DOHH2 (cell line): Measurements from ENCODE around the gene CTTN.
"Not testable (repeated sequence)": the region's sequence is repeated elsewhere in the genome, so short reads cannot be mapped to it uniquely, and the experiment has no call there.

Source experiments
- H3F3A ChIP-seq: fragments of 200-600 bp; sonication (generic), shearing (Covaris generic); 2 replicates; pipeline ENCODE4 v1.6.0; 2016; ENCODE audit warnings: antibody characterized with exemption, mild to moderate bottlenecking; ENCODE audit not compliant: control insufficient read depth, insufficient read depth
- H3K27ac ChIP-seq: fragments of 200-600 bp; sonication (generic); 2 replicates; pipeline ENCODE4 v1.5.1; 2014; ENCODE audit warnings: low read depth, mild to moderate bottlenecking, low read length, moderate library complexity
- H3K27me3 ChIP-seq: fragments of 200-600 bp; sonication (generic); 2 replicates; pipeline ENCODE4 v1.6.1; 2014; ENCODE audit warnings: mild to moderate bottlenecking, low read length, mixed read lengths; ENCODE audit not compliant: control insufficient read depth
- H3K36me3 ChIP-seq: fragments of 200-600 bp; sonication (generic); 2 replicates; pipeline ENCODE4 v1.6.1; 2014; ENCODE audit warnings: mild to moderate bottlenecking, low read length, moderate library complexity, mixed read lengths; ENCODE audit not compliant: control insufficient read depth
- H3K4me1 ChIP-seq: fragments of 200-600 bp; sonication (generic); 2 replicates; pipeline ENCODE4 v1.6.1; 2014; ENCODE audit warnings: mild to moderate bottlenecking, low read length, mixed read lengths; ENCODE audit not compliant: control insufficient read depth
- H3K4me2 ChIP-seq: fragments of 200-600 bp; sonication (generic); 2 replicates; pipeline ENCODE4 v1.6.0; 2014; ENCODE audit warnings: mild to moderate bottlenecking, low read length, moderate library complexity
- H3K4me3 ChIP-seq: fragments of 200-600 bp; sonication (generic); 2 replicates; pipeline ENCODE4 v1.5.1; 2014; ENCODE audit warnings: mild to moderate bottlenecking, low read length, mixed read lengths
- H3K79me2 ChIP-seq: fragments of 200-600 bp; sonication (generic); 2 replicates; pipeline ENCODE4 v1.6.1; 2014; ENCODE audit warnings: mild to moderate bottlenecking, low read length, mixed read lengths; ENCODE audit not compliant: control insufficient read depth
- H3K9me2 ChIP-seq: fragments of 200-600 bp; sonication (generic); replicated peaks from 2 replicates; pipeline ENCODE4 v1.6.1; 2014; ENCODE audit warnings: mild to moderate bottlenecking, low read length, mixed read lengths; ENCODE audit not compliant: control insufficient read depth
- H3K9me3 ChIP-seq: fragments of 200-600 bp; sonication (generic); 2 replicates; pipeline ENCODE4 v1.6.1; 2014; ENCODE audit warnings: antibody characterized with exemption, low read length, mixed read lengths; ENCODE audit not compliant: control insufficient read depth, insufficient read depth
- H4K20me1 ChIP-seq: fragments of 200-600 bp; sonication (generic); 2 replicates; pipeline ENCODE4 v1.6.0; 2014; ENCODE audit warnings: low read depth, mild to moderate bottlenecking, antibody characterized with exemption, low read length, moderate library complexity; ENCODE audit not compliant: control insufficient read depth, insufficient read depth
- CTCF ChIP-seq: fragments of 200-600 bp; sonication (generic); IDR thresholded peaks from one replicate; pipeline ENCODE4 v1.5.1; 2014; ENCODE audit warnings: antibody characterized with exemption, mild to moderate bottlenecking, low read depth, low read length; ENCODE audit not compliant: poor library complexity, severe bottlenecking
- EZH2phosphoT487 ChIP-seq: fragments of 200-600 bp; sonication (generic); IDR thresholded peaks from 2 replicates; pipeline ENCODE4 v1.6.1; 2017; ENCODE audit warnings: borderline replicate concordance, mild to moderate bottlenecking, antibody characterized with exemption, low read length, moderate library complexity, mixed read lengths

CTTN gene

GRCh38 chr11:70407814-70408213 is 9.5 kb downstream of the CTTN start:
- Histone ChIP-seq H3K36me3 (no peaks in the 10 kb centered on the region), H3K4me2 (no peak overlapping the region), H3K9me2 (no peaks in the 10 kb centered on the region), H4K20me1 (peaks cover 5% of the 10 kb centered on the region), H3K9me3 (no peaks in the 10 kb centered on the region), H3K27me3 (peaks cover 61% of the 10 kb centered on the region), H3K79me2 (no peaks in the 10 kb centered on the region), H3K4me3 (no peak overlapping the region), H3K4me1 (no peaks in the 10 kb centered on the region), H3F3A (no peaks in the 10 kb centered on the region), H3K27ac (no peak overlapping the region)
- no peak for TF ChIP-seq EZH2phosphoT487
- no peak for TF ChIP-seq CTCF

GRCh38 chr11:70408326-70408725 is 10.0 kb downstream of the CTTN start:
- not testable (repeated sequence) for H3K4me3 ChIP-seq, H3K36me3 ChIP-seq, H4K20me1 ChIP-seq, H3K4me1 ChIP-seq, H3K9me2 ChIP-seq, H3K79me2 ChIP-seq, H3K27ac ChIP-seq, H3F3A ChIP-seq, H3K9me3 ChIP-seq, H3K4me2 ChIP-seq
- H3K27me3 ChIP-seq, result peaks cover 56% of the 10 kb centered on the region

GRCh38 chr11:70409437-70409836 is 11.1 kb downstream of the CTTN start:
- H3K79me2 ChIP-seq, result no peaks in the 10 kb centered on the region

GRCh38 chr11:70409871-70410270 is 11.5 kb downstream of the CTTN start:
- H3K27ac ChIP-seq, result no peak overlapping the region
- H3K4me3 ChIP-seq, result no peak overlapping the region
- no peak for TF ChIP-seq EZH2phosphoT487
- TF ChIP-seq CTCF, result no peak
- no peaks in the 10 kb centered on the region for H3K36me3 ChIP-seq
- no peaks in the 10 kb centered on the region for H3K4me1 ChIP-seq
- H3K79me2 ChIP-seq, result no peaks in the 10 kb centered on the region
- H3F3A ChIP-seq, result no peaks in the 10 kb centered on the region
- H3K4me2 ChIP-seq, result no peak overlapping the region
- H3K9me3 ChIP-seq, result no peaks in the 10 kb centered on the region
- peaks cover 45% of the 10 kb centered on the region for H3K27me3 ChIP-seq
- no peaks in the 10 kb centered on the region; the same call in none of the 2 replicates for H4K20me1 ChIP-seq
- no peaks in the 10 kb centered on the region for H3K9me2 ChIP-seq

More at GRCh38 chr11:70409437-70409836, 11.1 kb downstream of the CTTN start:
- no peak overlapping the region for H3K27ac ChIP-seq
- H4K20me1 ChIP-seq, result no peaks in the 10 kb centered on the region; the same call in none of the 2 replicates
- TF ChIP-seq CTCF, result no peak
- TF ChIP-seq EZH2phosphoT487, result no peak
- no peaks in the 10 kb centered on the region for H3F3A ChIP-seq
- no peaks in the 10 kb centered on the region for H3K9me2 ChIP-seq
- H3K4me2 ChIP-seq, result no peak overlapping the region
- H3K27me3 ChIP-seq, result peaks cover 46% of the 10 kb centered on the region
- no peaks in the 10 kb centered on the region for H3K9me3 ChIP-seq
- no peaks in the 10 kb centered on the region for H3K4me1 ChIP-seq
- H3K36me3 ChIP-seq, result no peaks in the 10 kb centered on the region
- H3K4me3 ChIP-seq, result no peak overlapping the region
